MCF 10A (cell line): ENCODE data around the gene TMEM38A. TPM values are rescaled to one million over a fixed set of nuclear protein-coding genes. Genes with fewer than 3 reads are reported as not detected.

Experiments
- BruUV-seq: library from RNA; stranded (reverse); fragments of 400-500 nt; replicated peaks from 2 replicates; lab custom pipeline; 2021; lab: Mats Ljungman, UMichigan
- CTCF ChIA-PET: fragments of 300-600 bp; sonication (Branson Sonifier 250); formaldehyde crosslinking; extraction: SDS; loops from one replicate; lab custom pipeline; 2021; ENCODE audit warnings: antibody characterized with exemption, inconsistent platforms; lab: Yijun Ruan, JAX
- POLR2A ChIA-PET: fragments of 300-600, 350-650 bp; sonication (Branson Sonifier 250); formaldehyde crosslinking; extraction: SDS; loops from one replicate; lab custom pipeline; 2020; ENCODE audit warnings: antibody characterized with exemption, inconsistent platforms; lab: Yijun Ruan, JAX
- DNase-seq: peaks from one replicate; pipeline ENCODE4 v3.0.0-alpha.2; 2018; ENCODE audit not compliant: unreplicated experiment
- H3K27ac Mint-ChIP-seq: one replicate; pipeline ENCODE4 v1.8.0; 2022; ENCODE audit warnings: mild to moderate bottlenecking, low read depth, mixed read lengths; ENCODE audit not compliant: unreplicated experiment
- H3K27me3 Mint-ChIP-seq: one replicate; pipeline ENCODE4 v1.8.0; 2022; ENCODE audit warnings: mixed read lengths; ENCODE audit not compliant: insufficient read depth, unreplicated experiment
- H3K36me3 Mint-ChIP-seq: one replicate; pipeline ENCODE4 v1.8.0; 2022; ENCODE audit warnings: mild to moderate bottlenecking, moderate library complexity, mixed read lengths; ENCODE audit not compliant: insufficient read depth, unreplicated experiment
- H3K4me1 Mint-ChIP-seq: one replicate; pipeline ENCODE4 v1.8.0; 2022; ENCODE audit warnings: mixed read lengths; ENCODE audit not compliant: insufficient read depth, unreplicated experiment
- H3K4me3 Mint-ChIP-seq: one replicate; pipeline ENCODE4 v1.8.0; 2022; ENCODE audit warnings: mild to moderate bottlenecking, moderate library complexity, mixed read lengths; ENCODE audit not compliant: unreplicated experiment
- H3K9me3 Mint-ChIP-seq: one replicate; pipeline ENCODE4 v1.8.0; 2022; ENCODE audit warnings: mixed read lengths; ENCODE audit not compliant: unreplicated experiment
- CTCF ChIP-seq: fragments of 200-600 bp; IDR thresholded peaks from one replicate; pipeline ENCODE4 v1.8.0; 2022; ENCODE audit warnings: antibody characterized with exemption, mild to moderate bottlenecking; ENCODE audit not compliant: unreplicated experiment
- intact Hi-C: fragments of 100-400 bp; cut with micrococcal nuclease; formaldehyde crosslinking; loops from 2 replicates; pipeline ENCODE4 v1.14.1; 2022
- total RNA-seq: library from RNA; stranded (reverse); gene quantifications from 2 replicates; pipeline ENCODE4 v1.2.3, GENCODE V29; 2022

TMEM38A gene
- total RNA-seq, 1 experiment from 2014 or later: 2.1 TPM

- H3K4me1 Mint-ChIP-seq: peaks cover 20% of the 10 kb centered on the region
- ChIA-PET POLR2A (interaction anchor here (0.9 to 5.3 kb wide), 16 partner anchors 10 to 165 kb away, joined by 3 to 41 read pairs (median 13); partner anchors contain the start of genes CHERP, SLC35E1, SMIM7 and TMEM38A), CTCF (interaction anchor here (0.6 to 1.3 kb wide), 3 partner anchors 12 to 45 kb away, joined by 3 to 6 read pairs (median 3); no protein-coding TSS in a partner anchor)
- no peaks in the 10 kb centered on the region for H3K27me3 Mint-ChIP-seq
- H3K36me3 Mint-ChIP-seq: peaks cover 12% of the 10 kb centered on the region
- intact Hi-C loops: loop anchor here (1.0 kb wide), 1 partner anchor 58 kb away; no protein-coding TSS in a partner anchor
- H3K4me3 Mint-ChIP-seq: peak overlapping the region; percentile 92
- peak; percentile 14 for DNase-seq
- peak overlapping the region; percentile 95 for H3K27ac Mint-ChIP-seq
- H3K9me3 Mint-ChIP-seq: no peaks in the 10 kb centered on the region
- no TSS peak for BruUV-seq
- TF ChIP-seq CTCF: no peak
Measured at GRCh38 chr19:16627193-16627927, 33.6 kb upstream of the TMEM38A start.

- H3K27ac Mint-ChIP-seq: no peak overlapping the region
- DNase-seq: no peak
- no peaks in the 10 kb centered on the region for H3K27me3 Mint-ChIP-seq
- H3K4me1 Mint-ChIP-seq: peaks cover 20% of the 10 kb centered on the region
- peak overlapping the region; percentile 92 for H3K4me3 Mint-ChIP-seq
- peaks cover 17% of the 10 kb centered on the region for H3K36me3 Mint-ChIP-seq
- ChIA-PET CTCF (interaction anchor here (0.6 to 1.3 kb wide), 3 partner anchors 34 to 342 kb away, joined by 3 to 6 read pairs (median 5); no protein-coding TSS in a partner anchor), POLR2A (interaction anchor here (0.6 to 5.3 kb wide), 17 partner anchors 10 to 165 kb away, joined by 3 to 41 read pairs (median 13); partner anchors contain the start of genes CALR3, CHERP, SLC35E1 and SMIM7)
- no peaks in the 10 kb centered on the region for H3K9me3 Mint-ChIP-seq
- intact Hi-C loops: loop anchor here (1.0 kb wide), 1 partner anchor 59 kb away; no protein-coding TSS in a partner anchor
- BruUV-seq: no TSS peak
- TF ChIP-seq CTCF: no peak
Measured at GRCh38 chr19:16627928-16628182, 33.1 kb upstream of the TMEM38A start.

- intact Hi-C loops: no loop called here
- Mint-ChIP-seq H3K4me1 (peaks cover 20% of the 10 kb centered on the region), H3K9me3 (no peaks in the 10 kb centered on the region), H3K4me3 (peak within 1 kb of the TSS; percentile 92), H3K27ac (peak within 1 kb of the TSS; percentile 95), H3K27me3 (no peaks in the 10 kb centered on the region), H3K36me3 (peaks cover 17% of the 10 kb centered on the region)
- TSS peak; percentile 50 for BruUV-seq
- no peak for TF ChIP-seq CTCF
- peak; percentile 92 for DNase-seq
- POLR2A ChIA-PET: interaction anchor here (0.6 to 5.3 kb wide), 18 partner anchors 9 to 166 kb away, joined by 3 to 41 read pairs (median 11); partner anchors contain the start of genes CALR3, CHERP, SLC35E1 and SMIM7
- CTCF ChIA-PET: interaction anchor here (0.6 to 1.3 kb wide), 4 partner anchors 33 to 341 kb away, joined by 3 to 6 read pairs (median 4); no protein-coding TSS in a partner anchor
Measured at GRCh38 chr19:16628183-16628983, 32.6 kb upstream of the TMEM38A start, which contains the start of gene MED26. MED26 (minus strand) TSS chr19:16628204; CDS start chr19:16627943, 261 bp downstream.
